Measurements from ENCODE around the gene SLC30A4. TPM values are rescaled to one million over a fixed set of nuclear protein-coding genes. Genes with fewer than 3 reads are reported as not detected.

Gene SLC30A4
- polyA plus RNA-seq, 1 experiment: 5.1 TPM

DNA sequence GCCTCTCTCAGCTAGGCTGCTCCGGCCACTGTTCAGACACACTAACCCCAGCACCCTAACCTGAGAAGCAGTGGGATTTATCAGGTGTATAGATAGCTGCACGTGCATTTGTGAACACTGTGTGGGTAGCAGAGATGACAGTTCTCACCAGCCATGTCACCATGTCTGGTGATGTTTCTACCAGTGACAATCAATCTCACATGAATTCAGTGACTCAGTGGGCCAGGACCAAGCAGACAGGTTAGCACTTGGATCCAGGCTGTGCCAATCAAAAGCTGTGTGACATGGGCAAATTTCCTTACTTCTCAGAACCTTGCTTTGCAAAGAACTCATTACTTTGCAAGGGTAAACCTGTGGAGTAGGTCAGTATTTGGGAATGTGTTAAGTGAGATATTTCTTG is 78.9 kb downstream of the SLC30A4 start:
- ChIA-PET CTCF (interaction anchor here (8.1 kb wide), 1 partner anchor 15 kb away, joined by 70 read pairs; no protein-coding TSS in a partner anchor), POLR2A (interaction anchor here (0.7 kb wide), 1 partner anchor 144 kb away, joined by 3 read pairs; the partner anchor contains the start of gene BLOC1S6)

DNA sequence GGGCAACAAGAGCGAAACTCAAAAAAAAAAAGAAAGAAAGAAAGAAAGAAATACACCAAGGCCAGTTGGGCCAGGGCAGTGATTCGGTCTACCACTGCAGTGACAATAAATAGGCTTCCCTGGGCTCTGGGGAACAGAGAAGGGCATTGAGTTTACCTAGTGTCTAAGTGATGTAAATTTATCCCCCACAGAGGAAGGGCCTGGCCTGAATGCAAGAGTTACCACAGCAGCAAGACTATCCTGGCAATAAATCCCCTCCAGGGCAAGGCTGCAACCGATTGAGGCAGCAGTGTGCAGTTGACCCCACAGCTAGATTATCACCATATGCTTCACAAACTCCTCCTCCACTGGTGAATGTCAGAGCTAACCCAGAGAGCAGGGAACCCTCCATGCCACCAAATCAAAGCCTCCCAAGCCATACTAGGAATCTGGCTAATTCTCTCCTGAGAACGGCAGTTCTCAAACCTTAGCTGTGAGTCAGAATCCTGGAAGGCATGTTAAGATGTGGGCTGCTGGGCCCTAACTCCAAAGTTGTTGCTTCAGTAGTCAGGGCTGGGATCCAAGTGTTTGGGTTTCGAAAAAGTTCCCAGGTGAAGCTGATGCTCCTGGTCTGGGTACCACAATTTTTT is 79.9 kb downstream of the SLC30A4 start:
- Histone ChIP-seq H3K9me3 (ENCODE audit: control insufficient read depth, insufficient read depth, low read length) (0 out of 2 replicates have a peak, but pooled peaks cover 4% of the 10 kb centered on the region), H3K27me3 (ENCODE audit: control insufficient read depth, insufficient read depth, low read length) (no peaks in the 10 kb centered on the region), H3K27ac (ENCODE audit: low read depth, low read length) (no peak overlapping the region), H3K4me3 (ENCODE audit: low read depth, low read length) (no peak overlapping the region)
- POLR2A ChIA-PET: interaction anchor here (0.7 kb wide), 1 partner anchor 145 kb away, joined by 3 read pairs; the partner anchor contains the start of gene BLOC1S6
- CTCF ChIA-PET: interaction anchor here (2.0 to 8.1 kb wide), 2 partner anchors 12 to 16 kb away, joined by 5 to 70 read pairs; no protein-coding TSS in a partner anchor
- TF ChIP-seq, protein P1, sequence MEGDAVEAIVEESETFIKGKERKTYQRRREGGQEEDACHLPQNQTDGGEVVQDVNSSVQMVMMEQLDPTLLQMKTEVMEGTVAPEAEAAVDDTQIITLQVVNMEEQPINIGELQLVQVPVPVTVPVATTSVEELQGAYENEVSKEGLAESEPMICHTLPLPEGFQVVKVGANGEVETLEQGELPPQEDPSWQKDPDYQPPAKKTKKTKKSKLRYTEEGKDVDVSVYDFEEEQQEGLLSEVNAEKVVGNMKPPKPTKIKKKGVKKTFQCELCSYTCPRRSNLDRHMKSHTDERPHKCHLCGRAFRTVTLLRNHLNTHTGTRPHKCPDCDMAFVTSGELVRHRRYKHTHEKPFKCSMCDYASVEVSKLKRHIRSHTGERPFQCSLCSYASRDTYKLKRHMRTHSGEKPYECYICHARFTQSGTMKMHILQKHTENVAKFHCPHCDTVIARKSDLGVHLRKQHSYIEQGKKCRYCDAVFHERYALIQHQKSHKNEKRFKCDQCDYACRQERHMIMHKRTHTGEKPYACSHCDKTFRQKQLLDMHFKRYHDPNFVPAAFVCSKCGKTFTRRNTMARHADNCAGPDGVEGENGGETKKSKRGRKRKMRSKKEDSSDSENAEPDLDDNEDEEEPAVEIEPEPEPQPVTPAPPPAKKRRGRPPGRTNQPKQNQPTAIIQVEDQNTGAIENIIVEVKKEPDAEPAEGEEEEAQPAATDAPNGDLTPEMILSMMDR (IDR thresholded peaks at IDR 0.05; ENCODE audit: low read depth, low read length): no peak
- DNase-seq (ENCODE audit: low read depth, low spot score): no peak

More for the DNA sequence above, 78.9 kb downstream of the SLC30A4 start:
- Histone ChIP-seq H3K9me3 (ENCODE audit: control insufficient read depth, insufficient read depth, low read length) (0 out of 2 replicates have a peak, but pooled peaks cover 4% of the 10 kb centered on the region), H3K27me3 (ENCODE audit: control insufficient read depth, insufficient read depth, low read length) (no peaks in the 10 kb centered on the region), H3K4me3 (ENCODE audit: low read depth, low read length) (no peak overlapping the region), H3K27ac (ENCODE audit: low read depth, low read length) (no peak overlapping the region)
- TF ChIP-seq, protein P1 (IDR thresholded peaks at IDR 0.05; ENCODE audit: low read depth, low read length): no peak
- DNase-seq (ENCODE audit: low read depth, low spot score): no peak

DNA sequence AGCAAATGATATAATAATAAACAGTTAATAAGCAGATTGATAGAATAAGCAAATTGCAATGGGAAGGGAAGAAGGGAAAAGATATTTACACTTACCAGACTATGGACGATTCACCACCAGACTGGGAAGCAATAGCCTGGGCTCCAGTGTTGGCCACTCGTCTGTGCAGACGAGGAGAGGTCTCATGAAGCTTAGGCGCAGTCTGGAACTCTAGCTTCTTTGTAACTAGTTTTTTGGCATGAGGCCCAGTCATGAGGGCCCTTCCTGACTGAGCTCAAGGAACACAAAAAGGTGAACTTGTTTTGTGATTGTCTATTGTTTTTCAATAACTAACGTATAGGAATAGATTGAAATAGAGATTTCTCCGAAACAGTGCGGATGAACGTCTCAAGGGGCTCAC is 80.9 kb downstream of the SLC30A4 start:
- H3K27me3 ChIP-seq (ENCODE audit: control insufficient read depth, insufficient read depth, low read length): no peaks in the 10 kb centered on the region
- ChIA-PET POLR2A (no interaction called here), CTCF (interaction anchor here (0.9 to 8.1 kb wide), 3 partner anchors 13 to 264 kb away, joined by 3 to 70 read pairs (median 5); no protein-coding TSS in a partner anchor)
- H3K9me3 ChIP-seq (ENCODE audit: control insufficient read depth, insufficient read depth, low read length): 0 out of 2 replicates have a peak, but pooled peaks cover 4% of the 10 kb centered on the region
- H3K27ac ChIP-seq (ENCODE audit: low read depth, low read length): no peak overlapping the region
- TF ChIP-seq, protein P1 (IDR thresholded peaks at IDR 0.05; ENCODE audit: low read depth, low read length): no peak
- DNase-seq (ENCODE audit: low read depth, low spot score): no peak
- no peak overlapping the region for H3K4me3 ChIP-seq (ENCODE audit: low read depth, low read length)

- Histone ChIP-seq H3K4me3 (ENCODE audit: low read depth, low read length) (no peak overlapping the region), H3K27ac (ENCODE audit: low read depth, low read length) (no peak overlapping the region), H3K27me3 (ENCODE audit: control insufficient read depth, insufficient read depth, low read length) (no peaks in the 10 kb centered on the region), H3K9me3 (ENCODE audit: control insufficient read depth, insufficient read depth, low read length) (0 out of 2 replicates have a peak, but pooled peaks cover 4% of the 10 kb centered on the region)
- TF ChIP-seq, protein P1 (IDR thresholded peaks at IDR 0.05; ENCODE audit: low read depth, low read length): no peak
- ChIA-PET POLR2A (no interaction called here), CTCF (interaction anchor here (8.1 kb wide), 1 partner anchor 17 kb away, joined by 70 read pairs; no protein-coding TSS in a partner anchor)
- DNase-seq (ENCODE audit: low read depth, low spot score): no peak
These were observed 81.5 kb downstream of the SLC30A4 start for GRCh38 chr15:45441036-45441435.

Data from AG04450 (cell line).